ENCODE measurements around the gene ING5. TPM values are rescaled to one million over a fixed set of nuclear protein-coding genes. Genes with fewer than 3 reads are reported as not detected.

The ING5 gene
- total RNA-seq, 1 experiment from 2014 or later = 45.9 TPM

DNA sequence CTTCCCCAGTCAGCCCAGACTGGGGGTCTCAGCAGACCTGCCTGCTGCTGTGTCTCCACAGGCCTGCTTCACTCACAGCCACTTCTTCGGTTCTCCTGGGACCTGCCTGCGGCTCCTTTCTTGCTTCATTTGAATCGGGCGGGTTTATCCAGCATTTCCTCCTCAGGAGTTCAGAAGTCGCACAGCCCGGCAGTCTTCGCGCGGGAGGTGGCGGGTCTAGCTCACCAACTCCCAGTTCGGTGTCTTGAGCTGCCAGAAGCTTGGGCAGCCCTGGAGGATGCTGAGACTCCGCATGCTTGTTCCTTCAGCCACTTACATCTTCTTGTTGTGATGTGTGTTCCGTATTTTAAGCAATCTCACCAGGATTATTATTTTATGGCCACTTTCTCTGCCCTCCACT, 43.4 kb downstream of the ING5 start:
- H4K20me1 ChIP-seq (ENCODE audit: insufficient read depth) = no peaks in the 10 kb centered on the region
- ChIA-PET CTCF (no interaction called here), RAD21 (ENCODE audit: low non-redundant PET in 1 of 2, low total read pairs in 2 of 2, uncharacterized antibody in 2 of 2, unreplicated experiment in 2 of 2) (no interaction called here), POLR2A (no interaction called here)
- intact Hi-C loops (cut with micrococcal nuclease) = no loop called here
- no peak overlapping the region for H3K27ac ChIP-seq (ENCODE audit: low read depth, low read length)
- H3K36me3 ChIP-seq (ENCODE audit: control insufficient read depth in 1 of 2, insufficient read depth in 2 of 2, low read length in 2 of 2) = peaks cover 8 to 11% of the 10 kb centered on the region in 2 experiments; a peak in 3 of 4 replicates
- no peak for DNase-seq (ENCODE audit: low read depth, low spot score)
- H3K4me1 ChIP-seq (ENCODE audit: control insufficient read depth in 1 of 2, insufficient read depth in 2 of 2, low read length in 2 of 2) = no peaks in the 10 kb centered on the region
- no peaks in the 10 kb centered on the region for H3K27me3 ChIP-seq (ENCODE audit: insufficient read depth, low read length)
- no peak for ATAC-seq
- H3K4me3 ChIP-seq (replicated peaks in 1 of 2; ENCODE audit: low read depth in 1 of 2, low read length in 2 of 2) = no peak overlapping the region
- no peak overlapping the region for H3K9ac ChIP-seq (ENCODE audit: low read length)
- no TSS peak for BruUV-seq (replicated peaks)
- TF ChIP-seq SP1 (IDR thresholded peaks at IDR 0.05; ENCODE audit: low read depth) (no peak), CBX3 (IDR thresholded peaks at IDR 0.05; ENCODE audit: low read depth) (no peak), FOSL1 (IDR thresholded peaks at IDR 0.05; ENCODE audit: low read depth) (no peak), ZNF274 (IDR thresholded peaks at IDR 0.05; ENCODE audit: low read depth, low read length) (no peak), POLR2AphosphoS5 (IDR thresholded peaks at IDR 0.05; ENCODE audit: low read depth, low read length) (no peak), ZFX (IDR thresholded peaks at IDR 0.05) (no peak)
- no peaks in the 10 kb centered on the region for H3K9me2 ChIP-seq (ENCODE audit: insufficient read depth)
- H3K9me3 ChIP-seq (ENCODE audit: control insufficient read depth in 1 of 2, insufficient read depth in 1 of 2, low read depth in 1 of 2, low read length in 2 of 2) = no peaks in the 10 kb centered on the region
- no peaks in the 10 kb centered on the region for H3K79me2 ChIP-seq (ENCODE audit: insufficient read depth, low read length)
- no peak overlapping the region for H2AFZ ChIP-seq (ENCODE audit: low read depth, low read length, poor library complexity, severe bottlenecking)
- H3K4me2 ChIP-seq (ENCODE audit: low read length) = no peak overlapping the region

DNA sequence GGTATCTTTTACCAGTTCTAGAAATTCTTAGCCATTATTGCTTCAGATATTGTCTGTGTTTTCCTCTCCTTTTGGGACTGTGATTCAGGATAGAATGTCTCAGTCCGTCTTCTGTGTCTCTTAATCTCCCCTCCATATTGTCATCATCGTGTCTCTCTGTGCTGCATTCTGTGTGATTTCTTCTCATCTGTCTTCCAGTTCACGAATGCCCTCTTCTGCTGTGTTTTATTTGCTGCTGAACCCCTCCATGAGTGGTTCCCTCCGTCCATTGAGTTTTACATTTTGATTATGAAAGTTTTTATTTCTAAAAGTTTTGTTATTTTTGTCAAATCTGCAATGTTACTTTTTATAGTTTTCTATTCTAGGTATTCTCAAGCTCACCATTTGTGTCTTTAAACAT, 44.2 kb downstream of the ING5 start:
- Histone ChIP-seq H3K36me3 (ENCODE audit: control insufficient read depth in 1 of 2, insufficient read depth in 2 of 2, low read length in 2 of 2) (peaks cover 8 to 11% of the 10 kb centered on the region in 2 experiments; a peak in 3 of 4 replicates), H3K27ac (ENCODE audit: low read depth, low read length) (no peak overlapping the region), H3K9me2 (ENCODE audit: insufficient read depth) (no peaks in the 10 kb centered on the region), H2AFZ (ENCODE audit: low read depth, low read length, poor library complexity, severe bottlenecking) (no peak overlapping the region), H3K4me2 (ENCODE audit: low read length) (no peak overlapping the region), H3K79me2 (ENCODE audit: insufficient read depth, low read length) (no peaks in the 10 kb centered on the region), H3K4me3 (replicated peaks in 1 of 2; ENCODE audit: low read depth in 1 of 2, low read length in 2 of 2) (no peak overlapping the region), H3K9me3 (ENCODE audit: control insufficient read depth in 1 of 2, insufficient read depth in 1 of 2, low read depth in 1 of 2, low read length in 2 of 2) (no peaks in the 10 kb centered on the region), H3K9ac (ENCODE audit: low read length) (no peak overlapping the region), H3K27me3 (ENCODE audit: insufficient read depth, low read length) (no peaks in the 10 kb centered on the region), H4K20me1 (ENCODE audit: insufficient read depth) (no peaks in the 10 kb centered on the region), H3K4me1 (ENCODE audit: control insufficient read depth in 1 of 2, insufficient read depth in 2 of 2, low read length in 2 of 2) (no peaks in the 10 kb centered on the region)
- POLR2A ChIA-PET = no interaction called here
- ATAC-seq (no peak), DNase-seq (ENCODE audit: low read depth, low spot score) (no peak)
- CTCF ChIA-PET = no interaction called here
- BruUV-seq (replicated peaks) = no TSS peak
- intact Hi-C loops (cut with micrococcal nuclease) = no loop called here
- RAD21 ChIA-PET (ENCODE audit: low non-redundant PET in 1 of 2, low total read pairs in 2 of 2, uncharacterized antibody in 2 of 2, unreplicated experiment in 2 of 2) = no interaction called here
- TF ChIP-seq SP1 (IDR thresholded peaks at IDR 0.05; ENCODE audit: low read depth) (no peak), CBX3 (IDR thresholded peaks at IDR 0.05; ENCODE audit: low read depth) (no peak)
